OCI-LY1 (cell line): ENCODE results near the gene GALNT5.

Experiments used
- H2AFZ ChIP-seq: fragments of 200-600 bp; sonication (generic), shearing (Covaris generic); 2 replicates; pipeline ENCODE4 v1.6.0; 2014; ENCODE audit warnings: antibody characterized with exemption, mild to moderate bottlenecking, low read length
- H3F3A ChIP-seq: fragments of 200-600 bp; sonication (generic), shearing (Covaris generic); 2 replicates; pipeline ENCODE4 v1.6.0; 2014; ENCODE audit warnings: mild to moderate bottlenecking, antibody characterized with exemption, low read length, moderate library complexity; ENCODE audit not compliant: insufficient read depth
- H3K27ac ChIP-seq: fragments of 200-600 bp; sonication (generic); 2 replicates; pipeline ENCODE4 v1.5.1; 2014; ENCODE audit warnings: low read length, mixed run types, mild to moderate bottlenecking, low read depth; ENCODE audit not compliant: poor library complexity, severe bottlenecking
- H3K27me3 ChIP-seq: fragments of 200-600 bp; sonication (generic); 2 replicates; pipeline ENCODE4 v1.6.0; 2014; ENCODE audit warnings: antibody characterized with exemption, mild to moderate bottlenecking, low read length, moderate library complexity; ENCODE audit not compliant: insufficient read depth
- H3K36me3 ChIP-seq: fragments of 200-600 bp; sonication (generic); 2 replicates; pipeline ENCODE4 v1.6.1; 2014; ENCODE audit warnings: mild to moderate bottlenecking, antibody characterized with exemption, low read length, moderate library complexity, mixed read lengths; ENCODE audit not compliant: insufficient read depth
- H3K4me1 ChIP-seq: fragments of 200-600 bp; sonication (generic); 2 replicates; pipeline ENCODE4 v1.5.1; 2014; ENCODE audit warnings: mild to moderate bottlenecking, low read length, moderate library complexity; ENCODE audit not compliant: insufficient read depth, severe bottlenecking
- H3K4me2 ChIP-seq: fragments of 200-600 bp; sonication (generic), shearing (Covaris generic); 2 replicates; pipeline ENCODE4 v1.6.1; 2014; ENCODE audit warnings: low read length
- H3K4me3 ChIP-seq: fragments of 200-600 bp; sonication (generic); 2 replicates; pipeline ENCODE4 v1.5.1; 2014; ENCODE audit warnings: low read length, low read depth, mild to moderate bottlenecking, mixed read lengths; ENCODE audit not compliant: poor library complexity, severe bottlenecking
- H3K79me2 ChIP-seq: fragments of 200-600 bp; shearing (Covaris generic); 2 replicates; pipeline ENCODE4 v1.6.1; 2016; ENCODE audit warnings: mixed run types, low read length, mixed read lengths; ENCODE audit not compliant: insufficient read depth
- H3K9ac ChIP-seq: fragments of 200-600 bp; sonication (generic), shearing (Covaris generic); 2 replicates; pipeline ENCODE4 v1.6.1; 2014; ENCODE audit warnings: mild to moderate bottlenecking, low read length, mixed read lengths
- H3K9me2 ChIP-seq: fragments of 200-600 bp; sonication (generic), shearing (Covaris generic); 2 replicates; pipeline ENCODE4 v1.6.1; 2014; ENCODE audit warnings: low read depth, mild to moderate bottlenecking, low read length, mixed read lengths
- H3K9me3 ChIP-seq: fragments of 200-600 bp; shearing (Covaris generic); 2 replicates; pipeline ENCODE4 v1.6.1; 2014; ENCODE audit warnings: low read length, mixed read lengths
- H4K20me1 ChIP-seq: fragments of 200-600 bp; sonication (generic), shearing (Covaris generic); 2 replicates; pipeline ENCODE4 v1.6.0; 2016; ENCODE audit warnings: mild to moderate bottlenecking, low read length; ENCODE audit not compliant: insufficient read depth
- EZH2 ChIP-seq: fragments of 200-600 bp; sonication (generic), shearing (Covaris generic); IDR thresholded peaks from 2 replicates; pipeline ENCODE4 v1.8.0; 2017; ENCODE audit warnings: borderline replicate concordance, mixed run types, mild to moderate bottlenecking, antibody characterized with exemption, low read length, moderate library complexity, mixed read lengths
- TF ChIP-seq, protein P1 (sequence below): fragments of 200-600 bp; sonication (generic), shearing (Covaris generic); IDR thresholded peaks from 2 replicates; pipeline ENCODE4 v1.5.1; 2017; ENCODE audit warnings: mild to moderate bottlenecking, antibody characterized with exemption, low read length, moderate library complexity, mixed read lengths

GALNT5 gene

GRCh38 chr2:157250836-157251235, 6.7 kb upstream of the GALNT5 start:
- Histone ChIP-seq H3K27ac (no peak overlapping the region), H3K4me3 (no peak overlapping the region), H3K79me2 (no peaks in the 10 kb centered on the region), H3K36me3 (no peaks in the 10 kb centered on the region), H2AFZ (no peak overlapping the region), H3K27me3 (no peaks in the 10 kb centered on the region), H3K9me3 (no peaks in the 10 kb centered on the region), H3K9ac (no peak overlapping the region), H3K4me1 (no peaks in the 10 kb centered on the region), H3K9me2 (no peaks in the 10 kb centered on the region), H4K20me1 (no peaks in the 10 kb centered on the region), H3F3A (no peaks in the 10 kb centered on the region), H3K4me2 (no peak overlapping the region)
- no peak for TF ChIP-seq EZH2
- TF ChIP-seq, protein P1, sequence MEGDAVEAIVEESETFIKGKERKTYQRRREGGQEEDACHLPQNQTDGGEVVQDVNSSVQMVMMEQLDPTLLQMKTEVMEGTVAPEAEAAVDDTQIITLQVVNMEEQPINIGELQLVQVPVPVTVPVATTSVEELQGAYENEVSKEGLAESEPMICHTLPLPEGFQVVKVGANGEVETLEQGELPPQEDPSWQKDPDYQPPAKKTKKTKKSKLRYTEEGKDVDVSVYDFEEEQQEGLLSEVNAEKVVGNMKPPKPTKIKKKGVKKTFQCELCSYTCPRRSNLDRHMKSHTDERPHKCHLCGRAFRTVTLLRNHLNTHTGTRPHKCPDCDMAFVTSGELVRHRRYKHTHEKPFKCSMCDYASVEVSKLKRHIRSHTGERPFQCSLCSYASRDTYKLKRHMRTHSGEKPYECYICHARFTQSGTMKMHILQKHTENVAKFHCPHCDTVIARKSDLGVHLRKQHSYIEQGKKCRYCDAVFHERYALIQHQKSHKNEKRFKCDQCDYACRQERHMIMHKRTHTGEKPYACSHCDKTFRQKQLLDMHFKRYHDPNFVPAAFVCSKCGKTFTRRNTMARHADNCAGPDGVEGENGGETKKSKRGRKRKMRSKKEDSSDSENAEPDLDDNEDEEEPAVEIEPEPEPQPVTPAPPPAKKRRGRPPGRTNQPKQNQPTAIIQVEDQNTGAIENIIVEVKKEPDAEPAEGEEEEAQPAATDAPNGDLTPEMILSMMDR = no peak

DNA sequence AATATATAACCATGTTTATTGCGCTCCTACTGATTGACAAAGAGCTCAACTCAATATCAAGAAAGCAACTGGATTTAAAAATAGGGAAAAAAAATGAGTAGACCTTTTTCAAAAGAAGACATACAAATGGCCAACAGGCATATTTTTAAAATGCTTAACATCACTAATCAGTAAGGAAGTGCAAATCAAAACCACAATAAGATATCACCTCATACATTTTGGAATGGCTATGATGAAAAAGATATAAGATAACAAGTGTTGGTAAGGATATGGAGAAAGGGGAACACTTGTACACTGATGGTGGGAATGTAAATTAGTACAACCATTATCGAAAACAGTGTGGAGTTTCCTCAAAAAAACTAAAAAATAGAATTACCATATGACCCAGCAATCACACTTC, 5.6 kb upstream of the GALNT5 start:
- Histone ChIP-seq H3K4me3 (no peak overlapping the region), H3K9me2 (no peaks in the 10 kb centered on the region), H3K4me1 (no peaks in the 10 kb centered on the region), H3F3A (no peaks in the 10 kb centered on the region), H3K9me3 (no peaks in the 10 kb centered on the region), H3K36me3 (no peaks in the 10 kb centered on the region), H3K79me2 (no peaks in the 10 kb centered on the region), H3K9ac (no peak overlapping the region), H3K27ac (no peak overlapping the region), H4K20me1 (no peaks in the 10 kb centered on the region), H3K27me3 (no peaks in the 10 kb centered on the region), H2AFZ (no peak overlapping the region), H3K4me2 (no peak overlapping the region)
- no peak for TF ChIP-seq EZH2

DNA sequence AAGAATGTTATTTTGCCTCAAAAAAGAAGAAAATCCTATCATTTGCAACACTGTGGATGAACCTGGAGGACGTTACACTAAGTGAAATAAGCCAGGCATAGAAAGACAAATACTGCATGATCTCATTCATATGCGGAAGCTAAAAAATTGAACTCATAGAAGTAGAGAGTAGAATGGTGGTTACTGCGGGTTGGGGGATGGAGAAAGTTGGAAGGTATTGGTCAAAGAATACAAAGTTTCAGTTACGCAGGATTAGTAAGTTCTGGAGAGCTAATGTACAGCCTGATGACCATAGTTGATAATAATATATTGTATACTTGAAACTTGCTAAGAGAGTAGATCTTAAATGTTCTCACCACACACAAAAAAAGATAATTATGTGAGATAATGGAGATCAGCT, 5.0 kb upstream of the GALNT5 start:
- TF ChIP-seq, protein P1 = no peak
- TF ChIP-seq EZH2 = no peak
- Histone ChIP-seq H3K4me1 (no peaks in the 10 kb centered on the region), H3K27me3 (no peaks in the 10 kb centered on the region; the same call in 1 of the 2 replicates), H2AFZ (no peak overlapping the region), H3F3A (no peaks in the 10 kb centered on the region), H4K20me1 (no peaks in the 10 kb centered on the region), H3K9ac (no peak overlapping the region), H3K4me2 (no peak overlapping the region), H3K36me3 (no peaks in the 10 kb centered on the region), H3K9me3 (no peaks in the 10 kb centered on the region), H3K79me2 (no peaks in the 10 kb centered on the region), H3K4me3 (no peak overlapping the region), H3K27ac (no peak overlapping the region), H3K9me2 (no peaks in the 10 kb centered on the region)

- Histone ChIP-seq H4K20me1 (no peaks in the 10 kb centered on the region), H3K27ac (no peak overlapping the region), H2AFZ (no peak overlapping the region), H3K9ac (no peak overlapping the region), H3K4me1 (no peaks in the 10 kb centered on the region), H3K36me3 (no peaks in the 10 kb centered on the region), H3K4me2 (no peak overlapping the region), H3K27me3 (no peaks in the 10 kb centered on the region; the same call in 1 of the 2 replicates), H3K79me2 (no peaks in the 10 kb centered on the region), H3K9me3 (no peaks in the 10 kb centered on the region), H3K9me2 (no peaks in the 10 kb centered on the region), H3K4me3 (no peak overlapping the region), H3F3A (no peaks in the 10 kb centered on the region)
- TF ChIP-seq, protein P1 = no peak
- no peak for TF ChIP-seq EZH2
Observed at GRCh38 chr2:157254041-157254440, 3.5 kb upstream of the GALNT5 start.
